Neural cell (in vitro differentiated cells): ENCODE measurements around the gene UBL4B. TPM values are rescaled to one million over a fixed set of nuclear protein-coding genes. Genes with fewer than 3 reads are reported as not detected.

ENCODE experiments used
- H2AFZ ChIP-seq: fragments of 200-600, 300-800 bp; sonication (generic), shearing (Covaris generic); 2 replicates; pipeline ENCODE4 v1.6.0; 2014; ENCODE audit warnings: low read depth, mild to moderate bottlenecking, antibody characterized with exemption, low read length, moderate library complexity
- H3F3A ChIP-seq: fragments of 200-600 bp; shearing (Covaris generic); 2 replicates; pipeline ENCODE4 v1.6.1; 2016; ENCODE audit warnings: mild to moderate bottlenecking, moderate library complexity, mixed read lengths, antibody characterized with exemption, low read length; ENCODE audit not compliant: insufficient read depth, poor library complexity, severe bottlenecking
- H3K27ac ChIP-seq: fragments of 200-600, 300-800 bp; sonication (generic), shearing (Covaris generic); 2 replicates; pipeline ENCODE4 v1.5.1; 2014; ENCODE audit warnings: mild to moderate bottlenecking, low read length, moderate library complexity
- H3K27me3 ChIP-seq: fragments of 300-800, 200-600 bp; sonication (generic), shearing (Covaris generic); 2 replicates; pipeline ENCODE4 v1.6.0; 2014; ENCODE audit warnings: mild to moderate bottlenecking, low read depth, low read length, moderate library complexity; ENCODE audit not compliant: insufficient read depth
- H3K36me3 ChIP-seq: fragments of 300-800, 200-600 bp; sonication (generic), shearing (Covaris generic); 2 replicates; pipeline ENCODE4 v1.5.1; 2014; ENCODE audit warnings: mild to moderate bottlenecking, antibody characterized with exemption, low read length, moderate library complexity; ENCODE audit not compliant: insufficient read depth
- H3K4me2 ChIP-seq: fragments of 300-800, 200-600 bp; sonication (generic), shearing (Covaris generic); 2 replicates; pipeline ENCODE4 v1.6.0; 2014; ENCODE audit warnings: mild to moderate bottlenecking, low read length
- H3K4me3 ChIP-seq: fragments of 300-800, 200-600 bp; sonication (generic), shearing (Covaris generic); 2 replicates; pipeline ENCODE4 v1.5.1; 2014; ENCODE audit warnings: mild to moderate bottlenecking, low read length, moderate library complexity
- H3K79me2 ChIP-seq: fragments of 200-600 bp; shearing (Covaris generic); replicated peaks from 2 replicates; pipeline ENCODE4 v1.6.0; 2014; ENCODE audit warnings: mild to moderate bottlenecking, low read length, moderate library complexity; ENCODE audit not compliant: insufficient read depth
- H3K9ac ChIP-seq: fragments of 300-800, 200-600 bp; sonication (generic), shearing (Covaris generic); 2 replicates; pipeline ENCODE4 v1.6.1; 2016; ENCODE audit warnings: mild to moderate bottlenecking, low read length, mixed read lengths
- H3K9me2 ChIP-seq: fragments of 200-600 bp; shearing (Covaris generic); 2 replicates; pipeline ENCODE4 v1.6.1; 2016; ENCODE audit warnings: mild to moderate bottlenecking, low read length, mixed read lengths; ENCODE audit not compliant: insufficient read depth
- H3K9me3 ChIP-seq: fragments of 200-600, 300-800 bp; sonication (generic), shearing (Covaris generic); 2 replicates; pipeline ENCODE4 v1.6.1; 2016; ENCODE audit warnings: mild to moderate bottlenecking, mixed run types, low read length, moderate library complexity, mixed read lengths
- H4K20me1 ChIP-seq: fragments of 200-600 bp; shearing (Covaris generic); 2 replicates; pipeline ENCODE4 v1.6.1; 2016; ENCODE audit warnings: mild to moderate bottlenecking, mixed run types; ENCODE audit not compliant: insufficient read depth
- EP300 ChIP-seq: fragments of 450-650 bp; conservative IDR thresholded peaks from 2 replicates; pipeline ENCODE4 v1.6.1; 2014; ENCODE audit warnings: antibody characterized with exemption, mild to moderate bottlenecking, moderate library complexity; ENCODE audit not compliant: poor library complexity, severe bottlenecking
- EZH2 ChIP-seq: fragments of 200-600, 300-800 bp; shearing (Covaris generic), sonication (generic); IDR thresholded peaks from 2 replicates; pipeline ENCODE4 v1.6.1; 2014; ENCODE audit warnings: antibody characterized with exemption, low read length, borderline replicate concordance, mild to moderate bottlenecking; ENCODE audit not compliant: insufficient read depth, poor library complexity, severe bottlenecking
- MXI1 ChIP-seq: fragments of 450-650 bp; conservative IDR thresholded peaks from 2 replicates; pipeline ENCODE4 v1.6.1; 2014; ENCODE audit warnings: antibody characterized with exemption, mild to moderate bottlenecking; ENCODE audit not compliant: poor library complexity, severe bottlenecking
- RAD21 ChIP-seq: fragments of 450-650 bp; conservative IDR thresholded peaks from 2 replicates; pipeline ENCODE4 v1.6.1; 2014; ENCODE audit warnings: antibody characterized with exemption, mild to moderate bottlenecking, moderate library complexity
- SMC3 ChIP-seq: fragments of 450-650 bp; conservative IDR thresholded peaks from 2 replicates; pipeline ENCODE4 v1.6.1; 2014; ENCODE audit warnings: antibody characterized with exemption, mild to moderate bottlenecking, moderate library complexity; ENCODE audit not compliant: poor library complexity
- TAF1 ChIP-seq: IDR thresholded peaks from 2 replicates; pipeline ENCODE4 v1.6.1; 2012; ENCODE audit warnings: low read depth
- polyA plus RNA-seq: library from polyadenylated mRNA; depleted of rRNA; stranded (reverse); fragments of >200 nt; gene quantifications from 2 replicates; pipeline ENCODE4 v1.2.3, GENCODE V29; 2014
- TF ChIP-seq, protein P1 (sequence below): fragments of 450-650 bp; IDR thresholded peaks from 2 replicates; pipeline ENCODE4 v1.5.1; 2014; ENCODE audit warnings: antibody characterized with exemption, mild to moderate bottlenecking, moderate library complexity; ENCODE audit not compliant: poor library complexity, severe bottlenecking

Gene UBL4B
- polyA plus RNA-seq, 1 donor from 2014 or later = not detected

DNA sequence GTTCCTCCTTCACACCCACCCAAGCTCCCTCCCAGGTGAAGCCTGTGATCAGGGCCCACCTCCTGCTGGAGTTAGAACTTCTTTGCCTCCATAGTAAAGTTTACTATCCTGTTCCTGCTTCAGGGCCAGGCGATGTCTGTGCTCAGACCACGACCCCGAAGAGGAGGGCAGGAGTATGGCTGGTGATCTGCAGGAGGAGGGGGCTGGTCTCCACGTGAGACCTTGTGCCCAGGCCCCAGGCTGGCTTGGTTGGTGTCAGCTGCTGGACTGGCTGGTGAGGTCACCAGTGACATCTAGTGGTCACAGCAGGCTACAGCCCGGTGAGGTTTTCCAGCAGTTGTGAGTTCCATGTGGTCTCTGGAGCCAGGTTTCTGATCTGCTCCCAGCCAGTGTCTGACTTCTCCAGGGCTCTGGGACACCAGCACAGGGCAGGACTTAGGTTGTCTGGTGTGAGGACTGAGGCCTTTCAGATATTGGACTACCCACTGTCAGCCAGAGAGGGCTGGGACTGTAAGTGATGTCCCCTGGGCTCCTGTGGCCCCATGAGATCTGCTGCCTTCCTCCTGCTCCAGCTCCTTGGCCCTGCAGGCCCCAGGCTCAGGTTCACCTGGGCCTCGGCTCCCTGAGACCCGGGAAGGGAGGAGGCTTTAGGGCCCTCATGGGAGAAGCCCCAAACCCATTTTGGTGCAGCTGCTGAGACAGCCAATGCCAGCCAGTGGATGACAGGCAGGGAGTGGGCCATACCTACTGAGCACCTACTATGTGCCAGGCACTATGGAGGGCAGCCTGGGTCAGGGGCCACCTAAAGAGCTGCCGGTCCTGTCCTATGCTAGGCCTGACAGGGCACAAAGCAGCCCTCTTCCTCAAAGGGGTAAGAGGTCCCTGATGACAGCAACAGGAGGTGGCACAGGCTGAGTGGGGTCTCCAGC is 6.0 kb upstream of the UBL4B start:
- Histone ChIP-seq H3K27ac (no peak overlapping the region), H3K4me3 (no peak overlapping the region), H3K4me2 (no peak overlapping the region), H3K9ac (no peak overlapping the region), H2AFZ (no peak overlapping the region), H4K20me1 (no peaks in the 10 kb centered on the region), H3K9me2 (no peaks in the 10 kb centered on the region), H3K9me3 (no peaks in the 10 kb centered on the region), H3K36me3 (no peaks in the 10 kb centered on the region), H3K27me3 (no peaks in the 10 kb centered on the region), H3K79me2 (no peaks in the 10 kb centered on the region), H3F3A (no peaks in the 10 kb centered on the region)
- TF ChIP-seq RAD21 (peak; percentile 84), EZH2 (no peak), EP300 (no peak), MXI1 (peak; percentile 21), SMC3 (peak; percentile 86)
- TF ChIP-seq, protein P1, sequence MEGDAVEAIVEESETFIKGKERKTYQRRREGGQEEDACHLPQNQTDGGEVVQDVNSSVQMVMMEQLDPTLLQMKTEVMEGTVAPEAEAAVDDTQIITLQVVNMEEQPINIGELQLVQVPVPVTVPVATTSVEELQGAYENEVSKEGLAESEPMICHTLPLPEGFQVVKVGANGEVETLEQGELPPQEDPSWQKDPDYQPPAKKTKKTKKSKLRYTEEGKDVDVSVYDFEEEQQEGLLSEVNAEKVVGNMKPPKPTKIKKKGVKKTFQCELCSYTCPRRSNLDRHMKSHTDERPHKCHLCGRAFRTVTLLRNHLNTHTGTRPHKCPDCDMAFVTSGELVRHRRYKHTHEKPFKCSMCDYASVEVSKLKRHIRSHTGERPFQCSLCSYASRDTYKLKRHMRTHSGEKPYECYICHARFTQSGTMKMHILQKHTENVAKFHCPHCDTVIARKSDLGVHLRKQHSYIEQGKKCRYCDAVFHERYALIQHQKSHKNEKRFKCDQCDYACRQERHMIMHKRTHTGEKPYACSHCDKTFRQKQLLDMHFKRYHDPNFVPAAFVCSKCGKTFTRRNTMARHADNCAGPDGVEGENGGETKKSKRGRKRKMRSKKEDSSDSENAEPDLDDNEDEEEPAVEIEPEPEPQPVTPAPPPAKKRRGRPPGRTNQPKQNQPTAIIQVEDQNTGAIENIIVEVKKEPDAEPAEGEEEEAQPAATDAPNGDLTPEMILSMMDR = peak; percentile 94

DNA sequence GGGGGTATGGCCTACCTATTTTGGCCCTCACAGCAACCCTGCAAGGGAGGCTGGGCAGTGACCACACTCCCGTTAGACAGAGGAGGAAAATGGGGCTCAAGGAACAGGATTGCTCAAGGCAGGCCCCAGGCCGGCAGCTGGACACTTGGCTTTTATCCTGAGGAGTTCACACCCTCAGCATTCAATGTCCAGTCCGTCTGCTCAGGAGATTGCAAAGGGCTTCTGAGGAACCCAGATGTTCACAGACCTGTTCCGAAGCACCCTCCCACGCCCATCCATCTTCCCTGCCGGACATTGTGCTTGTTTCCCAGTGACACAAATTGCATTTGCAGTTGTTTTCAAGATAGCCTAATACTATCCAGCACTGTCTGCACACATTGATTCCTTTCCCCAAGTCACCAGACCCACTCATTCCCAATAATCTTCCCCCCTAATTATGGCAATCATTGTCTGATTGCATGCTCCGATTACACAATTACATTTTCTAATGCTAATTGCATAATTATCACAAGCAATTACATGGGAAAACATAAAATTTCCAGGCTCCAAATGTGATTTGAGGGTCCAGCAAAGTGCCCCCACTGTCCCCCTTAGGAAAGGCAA is 4.3 kb upstream of the UBL4B start:
- Histone ChIP-seq H3K9me3 (no peaks in the 10 kb centered on the region), H4K20me1 (no peaks in the 10 kb centered on the region), H3F3A (no peaks in the 10 kb centered on the region), H3K9me2 (no peaks in the 10 kb centered on the region), H3K36me3 (no peaks in the 10 kb centered on the region), H2AFZ (no peak overlapping the region), H3K27ac (no peak overlapping the region), H3K4me2 (no peak overlapping the region), H3K4me3 (no peak overlapping the region), H3K27me3 (no peaks in the 10 kb centered on the region), H3K9ac (no peak overlapping the region), H3K79me2 (no peaks in the 10 kb centered on the region)
- TF ChIP-seq EZH2 (no peak), TAF1 (no peak)

DNA sequence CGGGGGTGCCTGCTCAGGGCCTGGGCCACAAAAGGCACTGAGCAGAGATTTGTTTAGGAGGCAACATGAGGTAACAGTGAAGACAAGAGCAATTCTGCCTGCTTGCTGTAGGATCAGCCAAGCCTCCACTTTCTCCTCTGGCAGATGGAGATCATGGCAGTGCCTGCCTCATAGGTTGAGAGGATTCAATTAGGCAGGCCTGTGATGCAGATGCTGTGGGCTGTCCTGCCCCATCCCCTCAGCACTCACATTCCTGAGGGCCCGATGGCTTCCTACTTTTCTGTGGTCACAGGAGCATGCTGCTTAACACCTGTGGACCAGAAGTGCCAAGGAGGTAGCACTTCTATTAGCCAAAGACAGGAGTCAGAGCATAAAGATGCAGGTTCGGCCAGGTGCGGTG is 1.2 kb upstream of the UBL4B start:
- Histone ChIP-seq H3K79me2 (no peaks in the 10 kb centered on the region), H2AFZ (no peak overlapping the region), H3F3A (no peaks in the 10 kb centered on the region), H3K27me3 (no peaks in the 10 kb centered on the region), H4K20me1 (no peaks in the 10 kb centered on the region), H3K27ac (no peak overlapping the region), H3K4me2 (no peak overlapping the region), H3K9me2 (no peaks in the 10 kb centered on the region), H3K9me3 (no peaks in the 10 kb centered on the region), H3K9ac (no peak overlapping the region), H3K36me3 (no peaks in the 10 kb centered on the region), H3K4me3 (no peak overlapping the region)
- TF ChIP-seq RAD21 (no peak), EP300 (no peak), EZH2 (no peak), TAF1 (no peak)
- TF ChIP-seq, protein P1 = no peak
